MCF 10A (cell line): ENCODE measurements around the gene ZNF513. TPM values are rescaled to one million over a fixed set of nuclear protein-coding genes. Genes with fewer than 3 reads are reported as not detected.

ENCODE experiments used
- BruUV-seq: library from RNA; stranded (reverse); fragments of 400-500 nt; replicated peaks from 2 replicates; lab custom pipeline; 2021; lab: Mats Ljungman, UMichigan
- CTCF ChIA-PET: fragments of 300-600 bp; sonication (Branson Sonifier 250); formaldehyde crosslinking; extraction: SDS; loops from one replicate; lab custom pipeline; 2021; ENCODE audit warnings: antibody characterized with exemption, inconsistent platforms; lab: Yijun Ruan, JAX
- POLR2A ChIA-PET: fragments of 300-600, 350-650 bp; sonication (Branson Sonifier 250); formaldehyde crosslinking; extraction: SDS; loops from one replicate; lab custom pipeline; 2020; ENCODE audit warnings: antibody characterized with exemption, inconsistent platforms; lab: Yijun Ruan, JAX
- DNase-seq: peaks from one replicate; pipeline ENCODE4 v3.0.0-alpha.2; 2018; ENCODE audit not compliant: unreplicated experiment
- H3K27ac Mint-ChIP-seq: one replicate; pipeline ENCODE4 v1.8.0; 2022; ENCODE audit warnings: mild to moderate bottlenecking, low read depth, mixed read lengths; ENCODE audit not compliant: unreplicated experiment
- H3K27me3 Mint-ChIP-seq: one replicate; pipeline ENCODE4 v1.8.0; 2022; ENCODE audit warnings: mixed read lengths; ENCODE audit not compliant: insufficient read depth, unreplicated experiment
- H3K36me3 Mint-ChIP-seq: one replicate; pipeline ENCODE4 v1.8.0; 2022; ENCODE audit warnings: mild to moderate bottlenecking, moderate library complexity, mixed read lengths; ENCODE audit not compliant: insufficient read depth, unreplicated experiment
- H3K4me1 Mint-ChIP-seq: one replicate; pipeline ENCODE4 v1.8.0; 2022; ENCODE audit warnings: mixed read lengths; ENCODE audit not compliant: insufficient read depth, unreplicated experiment
- H3K4me3 Mint-ChIP-seq: one replicate; pipeline ENCODE4 v1.8.0; 2022; ENCODE audit warnings: mild to moderate bottlenecking, moderate library complexity, mixed read lengths; ENCODE audit not compliant: unreplicated experiment
- H3K9me3 Mint-ChIP-seq: one replicate; pipeline ENCODE4 v1.8.0; 2022; ENCODE audit warnings: mixed read lengths; ENCODE audit not compliant: unreplicated experiment
- CTCF ChIP-seq: fragments of 200-600 bp; IDR thresholded peaks from one replicate; pipeline ENCODE4 v1.8.0; 2022; ENCODE audit warnings: antibody characterized with exemption, mild to moderate bottlenecking; ENCODE audit not compliant: unreplicated experiment
- intact Hi-C: fragments of 100-400 bp; cut with micrococcal nuclease; formaldehyde crosslinking; loops from 2 replicates; pipeline ENCODE4 v1.14.1; 2022
- total RNA-seq: library from RNA; stranded (reverse); gene quantifications from 2 replicates; pipeline ENCODE4 v1.2.3, GENCODE V29; 2022

The ZNF513 gene
- total RNA-seq, 1 experiment from 2014 or later, result 16.2 TPM

- H3K27ac Mint-ChIP-seq, result no peak overlapping the region
- no peaks in the 10 kb centered on the region for H3K9me3 Mint-ChIP-seq
- H3K36me3 Mint-ChIP-seq, result peaks cover 92% of the 10 kb centered on the region
- H3K27me3 Mint-ChIP-seq, result no peaks in the 10 kb centered on the region
- CTCF ChIA-PET, result interaction anchor here (0.6 kb wide), 1 partner anchor 152 kb away, joined by 3 read pairs; no protein-coding TSS in a partner anchor
- no peak for DNase-seq
- no peak overlapping the region for H3K4me3 Mint-ChIP-seq
- no peaks in the 10 kb centered on the region for H3K4me1 Mint-ChIP-seq
- no TSS peak for BruUV-seq
- TF ChIP-seq CTCF, result no peak
- POLR2A ChIA-PET, result interaction anchor here (0.8 kb wide), 1 partner anchor 36 kb away, joined by 3 read pairs; no protein-coding TSS in a partner anchor
- intact Hi-C loops, result no loop called here
Observed at GRCh38 chr2:27335311-27335710, 45.2 kb downstream of the ZNF513 start.

Other genes with a start within 250 kb of the ZNF513 start
- 55.1 and 68.5 TPM in 2 replicates for gene PREB, start 246.1 kb downstream of the ZNF513 start, total RNA-seq
- not detected in 2 replicates for gene PRR30, start 241.3 kb downstream of the ZNF513 start, total RNA-seq
- gene TCF23, start 231.7 kb downstream of the ZNF513 start, total RNA-seq, result not detected in 2 replicates
- 115 and 122 TPM in 2 replicates for gene ATRAID, start 168.7 kb downstream of the ZNF513 start, total RNA-seq
- 25.9 and 26.9 TPM in 2 replicates for gene SLC5A6, start 168.5 kb downstream of the ZNF513 start, total RNA-seq
- 59.5 and 66.5 TPM in 2 replicates for gene CAD, start 163.4 kb downstream of the ZNF513 start, total RNA-seq
- gene SLC30A3, start 117.7 kb downstream of the ZNF513 start, total RNA-seq, result not detected in 2 replicates
- not detected in 2 replicates for gene DNAJC5G, start 105.3 kb downstream of the ZNF513 start, total RNA-seq
- not detected in 2 replicates for gene TRIM54, start 98.3 kb downstream of the ZNF513 start, total RNA-seq
- gene UCN, start 72.3 kb downstream of the ZNF513 start, total RNA-seq, result 7.9 and 9.5 TPM in 2 replicates
- gene MPV17, start 57.6 kb downstream of the ZNF513 start, total RNA-seq, result 104 and 114 TPM in 2 replicates
- 47.5 and 47.8 TPM in 2 replicates for gene GTF3C2, start 24.0 kb downstream of the ZNF513 start, total RNA-seq
- gene EIF2B4, start 10.4 kb downstream of the ZNF513 start, total RNA-seq, result 42.7 and 50.1 TPM in 2 replicates
- gene SNX17, start 10.1 kb downstream of the ZNF513 start, total RNA-seq, result 101 and 125 TPM in 2 replicates
- gene PPM1G, start 28.9 kb upstream of the ZNF513 start, total RNA-seq, result 85.7 and 123 TPM in 2 replicates
- 79.5 and 97.3 TPM in 2 replicates for gene NRBP1, start 47.9 kb upstream of the ZNF513 start, total RNA-seq
- 4.1 and 6.9 TPM in 2 replicates for gene KRTCAP3, start 61.6 kb upstream of the ZNF513 start, total RNA-seq
- gene IFT172, start 109.0 kb upstream of the ZNF513 start, total RNA-seq, result 20.6 and 22.3 TPM in 2 replicates
- 0.79 and 1.1 TPM in 2 replicates for gene FNDC4, start 114.5 kb upstream of the ZNF513 start, total RNA-seq
- gene GCKR, start 116.1 kb upstream of the ZNF513 start, total RNA-seq, result not detected in 2 replicates
- 19.9 and 25.5 TPM in 2 replicates for gene ZNF512, start 202.3 kb upstream of the ZNF513 start, total RNA-seq
- gene CCDC121, start 248.3 kb upstream of the ZNF513 start, total RNA-seq, result 0.61 and 2.3 TPM in 2 replicates
- gene GPN1, start 248.3 kb upstream of the ZNF513 start, total RNA-seq, result 28.6 and 30.5 TPM in 2 replicates